ENCODE data around the gene SAMSN1. TPM values are rescaled to one million over a fixed set of nuclear protein-coding genes. Genes with fewer than 3 reads are reported as not detected.
"Not testable (repeated sequence)": the region's sequence is repeated elsewhere in the genome, so short reads cannot be mapped to it uniquely, and the experiment has no call there.

Gene SAMSN1
- polyA plus RNA-seq, 1 of the 3 experiments (the other 2 are of a cell fraction): not detected

- H4K20me1 ChIP-seq (ENCODE audit: insufficient read depth): no peaks in the 10 kb centered on the region
- H3K36me3 ChIP-seq (replicated peaks in 1 of 2; ENCODE audit: control insufficient read depth in 1 of 2, insufficient read depth in 2 of 2, low read length in 1 of 2): no peaks in the 10 kb centered on the region
- no peak overlapping the region for H3K27ac ChIP-seq (ENCODE audit: low read depth in 2 of 2, low read length in 1 of 2)
- no peaks in the 10 kb centered on the region for H3K9me2 ChIP-seq
- no peaks in the 10 kb centered on the region for H3F3A ChIP-seq (replicated peaks; ENCODE audit: insufficient read depth)
- 2% methylated on average over 3 of the region's 3 CpGs for WGBS (ENCODE audit: low lambda C conversion rate)
- H3K9ac ChIP-seq: no peak overlapping the region
- H3K79me2 ChIP-seq (ENCODE audit: insufficient read depth): no peaks in the 10 kb centered on the region
- H3K9me3 ChIP-seq: peaks cover 3% of the 10 kb centered on the region; the same call in 1 of the 2 replicates
- no peaks in the 10 kb centered on the region for H3K27me3 ChIP-seq (ENCODE audit: insufficient read depth)
- no peak for DNase-seq
- H3K4me3 ChIP-seq (ENCODE audit: low read depth in 2 of 2, low read length in 1 of 2): no peak overlapping the region
- no peak overlapping the region for H2AFZ ChIP-seq (ENCODE audit: low read depth)
- no peak for TF ChIP-seq EP300 (IDR thresholded peaks at IDR 0.05; ENCODE audit: borderline replicate concordance in 1 of 2, low read depth in 1 of 2, low read length in 1 of 2)
- TF ChIP-seq RFX5 (IDR thresholded peaks at IDR 0.05; ENCODE audit: low read length): no peak
- TF ChIP-seq JUND (IDR thresholded peaks at IDR 0.05): no peak
- TF ChIP-seq FOXM1 (IDR thresholded peaks at IDR 0.05; ENCODE audit: low read depth): no peak
- no peak overlapping the region for H3K4me2 ChIP-seq
- ChIA-PET CTCF (no interaction called here), POLR2A (no interaction called here)
- H3K4me1 ChIP-seq (ENCODE audit: control insufficient read depth in 1 of 2, insufficient read depth in 2 of 2, low read depth in 1 of 2, low read length in 1 of 2): no peaks in the 10 kb centered on the region
Measured at GRCh38 chr21:14547834-14548513, 1.9 kb upstream of the SAMSN1 start.

DNA sequence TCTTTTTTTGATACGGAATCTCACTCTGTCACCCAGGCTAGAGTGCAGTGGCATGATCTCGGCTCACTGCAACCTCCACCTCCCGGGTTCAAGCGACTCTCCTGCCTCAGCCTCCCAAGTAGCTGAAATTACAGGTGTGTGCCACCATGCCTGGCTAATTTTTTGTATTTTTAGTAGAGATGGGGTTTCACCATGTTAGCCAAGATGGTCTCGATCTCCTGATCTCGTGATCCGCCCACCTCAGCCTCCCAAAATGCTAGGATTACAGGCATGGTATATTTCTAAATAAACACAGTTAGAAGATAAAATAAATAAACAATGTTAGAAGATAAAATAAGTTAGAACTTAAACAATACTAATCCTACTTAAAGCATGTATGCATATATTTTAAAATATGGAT lies 604 bp upstream of the SAMSN1 start:
- H3F3A ChIP-seq (replicated peaks; ENCODE audit: insufficient read depth); H3K27me3 ChIP-seq (ENCODE audit: insufficient read depth); H3K9me3 ChIP-seq; H2AFZ ChIP-seq (ENCODE audit: low read depth); H3K36me3 ChIP-seq (replicated peaks in 1 of 2; ENCODE audit: control insufficient read depth in 1 of 2, insufficient read depth in 2 of 2, low read length in 1 of 2); H3K4me1 ChIP-seq (ENCODE audit: control insufficient read depth in 1 of 2, insufficient read depth in 2 of 2, low read depth in 1 of 2, low read length in 1 of 2); POLR2A ChIA-PET; H3K9ac ChIP-seq; H4K20me1 ChIP-seq (ENCODE audit: insufficient read depth); DNase-seq; H3K79me2 ChIP-seq (ENCODE audit: insufficient read depth); H3K9me2 ChIP-seq; H3K27ac ChIP-seq (ENCODE audit: low read depth in 2 of 2, low read length in 1 of 2); H3K4me3 ChIP-seq (ENCODE audit: low read depth in 2 of 2, low read length in 1 of 2); H3K4me2 ChIP-seq; CTCF ChIA-PET: not testable (repeated sequence)
- 4% methylated on average over 7 of the region's 7 CpGs for WGBS (ENCODE audit: low lambda C conversion rate)

DNA sequence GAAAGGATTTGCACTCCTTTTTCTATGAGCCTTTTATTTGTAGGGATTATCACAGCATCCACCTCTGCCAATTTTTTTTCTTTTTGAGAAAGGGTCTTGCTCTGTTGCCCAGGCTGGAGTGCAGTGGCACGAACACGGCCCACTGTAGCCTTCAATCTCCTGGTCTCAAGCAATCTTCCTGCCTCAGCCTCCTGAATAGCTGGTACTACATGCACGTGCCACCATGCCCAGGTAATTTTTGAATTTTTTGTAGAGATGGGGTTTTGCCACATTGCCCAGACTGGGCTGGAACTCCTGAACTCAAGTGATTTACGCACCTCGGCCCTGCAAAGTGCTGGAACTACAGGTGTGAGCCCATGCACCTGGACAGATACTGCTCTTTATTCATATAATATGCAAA lies 2.1 kb downstream of the SAMSN1 start:
- Histone ChIP-seq H3K4me1 (ENCODE audit: control insufficient read depth in 1 of 2, insufficient read depth in 2 of 2, low read depth in 1 of 2, low read length in 1 of 2) (no peaks in the 10 kb centered on the region), H3K9ac (no peak overlapping the region), H3K9me2 (no peaks in the 10 kb centered on the region), H3K4me2 (no peak overlapping the region), H3K27me3 (ENCODE audit: insufficient read depth) (no peaks in the 10 kb centered on the region), H3K36me3 (replicated peaks in 1 of 2; ENCODE audit: control insufficient read depth in 1 of 2, insufficient read depth in 2 of 2, low read length in 1 of 2) (no peaks in the 10 kb centered on the region), H4K20me1 (ENCODE audit: insufficient read depth) (no peaks in the 10 kb centered on the region), H3K4me3 (ENCODE audit: low read depth in 2 of 2, low read length in 1 of 2) (no peak overlapping the region), H3K9me3 (peaks cover 3% of the 10 kb centered on the region; the same call in 1 of the 2 replicates), H3K27ac (ENCODE audit: low read depth in 2 of 2, low read length in 1 of 2) (no peak overlapping the region), H2AFZ (ENCODE audit: low read depth) (no peak overlapping the region), H3F3A (replicated peaks; ENCODE audit: insufficient read depth) (no peaks in the 10 kb centered on the region), H3K79me2 (ENCODE audit: insufficient read depth) (no peaks in the 10 kb centered on the region)
- ChIA-PET CTCF (no interaction called here), POLR2A (no interaction called here)
- WGBS (ENCODE audit: low lambda C conversion rate): 1% methylated on average over 5 of the region's 5 CpGs
- DNase-seq: no peak
- TF ChIP-seq, protein P1, sequence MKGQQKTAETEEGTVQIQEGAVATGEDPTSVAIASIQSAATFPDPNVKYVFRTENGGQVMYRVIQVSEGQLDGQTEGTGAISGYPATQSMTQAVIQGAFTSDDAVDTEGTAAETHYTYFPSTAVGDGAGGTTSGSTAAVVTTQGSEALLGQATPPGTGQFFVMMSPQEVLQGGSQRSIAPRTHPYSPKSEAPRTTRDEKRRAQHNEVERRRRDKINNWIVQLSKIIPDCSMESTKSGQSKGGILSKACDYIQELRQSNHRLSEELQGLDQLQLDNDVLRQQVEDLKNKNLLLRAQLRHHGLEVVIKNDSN (IDR thresholded peaks at IDR 0.05; ENCODE audit: borderline replicate concordance, low read depth): no peak
- TF ChIP-seq USF2 (IDR thresholded peaks at IDR 0.05; ENCODE audit: borderline replicate concordance, low read depth, low read length) (no peak), RFX5 (IDR thresholded peaks at IDR 0.05; ENCODE audit: low read length) (no peak), RCOR1 (IDR thresholded peaks at IDR 0.05; ENCODE audit: low read length) (no peak), NFIC (IDR thresholded peaks at IDR 0.05; ENCODE audit: borderline replicate concordance) (no peak), GABPA (IDR thresholded peaks at IDR 0.05; ENCODE audit: low read depth) (no peak), FOXJ3 (CRISPR knock-in tag; IDR thresholded peaks at IDR 0.05) (no peak), IRF3 (IDR thresholded peaks at IDR 0.05; ENCODE audit: low read depth, low read length) (no peak), RAD21 (IDR thresholded peaks at IDR 0.05; ENCODE audit: low read length) (no peak), SIN3A (IDR thresholded peaks at IDR 0.05; ENCODE audit: borderline replicate concordance, low read depth, low read length) (no peak), EZH2phosphoT487 (IDR thresholded peaks at IDR 0.05; ENCODE audit: borderline replicate concordance, low read depth) (no peak), TEAD4 (IDR thresholded peaks at IDR 0.05; ENCODE audit: borderline replicate concordance, insufficient read depth) (no peak), FOSL2 (IDR thresholded peaks at IDR 0.05; ENCODE audit: borderline replicate concordance, low read depth) (no peak), MAX (IDR thresholded peaks at IDR 0.05; ENCODE audit: low read depth) (no peak)
- TF ChIP-seq, protein P2, sequence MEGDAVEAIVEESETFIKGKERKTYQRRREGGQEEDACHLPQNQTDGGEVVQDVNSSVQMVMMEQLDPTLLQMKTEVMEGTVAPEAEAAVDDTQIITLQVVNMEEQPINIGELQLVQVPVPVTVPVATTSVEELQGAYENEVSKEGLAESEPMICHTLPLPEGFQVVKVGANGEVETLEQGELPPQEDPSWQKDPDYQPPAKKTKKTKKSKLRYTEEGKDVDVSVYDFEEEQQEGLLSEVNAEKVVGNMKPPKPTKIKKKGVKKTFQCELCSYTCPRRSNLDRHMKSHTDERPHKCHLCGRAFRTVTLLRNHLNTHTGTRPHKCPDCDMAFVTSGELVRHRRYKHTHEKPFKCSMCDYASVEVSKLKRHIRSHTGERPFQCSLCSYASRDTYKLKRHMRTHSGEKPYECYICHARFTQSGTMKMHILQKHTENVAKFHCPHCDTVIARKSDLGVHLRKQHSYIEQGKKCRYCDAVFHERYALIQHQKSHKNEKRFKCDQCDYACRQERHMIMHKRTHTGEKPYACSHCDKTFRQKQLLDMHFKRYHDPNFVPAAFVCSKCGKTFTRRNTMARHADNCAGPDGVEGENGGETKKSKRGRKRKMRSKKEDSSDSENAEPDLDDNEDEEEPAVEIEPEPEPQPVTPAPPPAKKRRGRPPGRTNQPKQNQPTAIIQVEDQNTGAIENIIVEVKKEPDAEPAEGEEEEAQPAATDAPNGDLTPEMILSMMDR (IDR thresholded peaks at IDR 0.05): no peak

All from SK-N-SH (cell line).